Keratinocyte (primary cell): ENCODE measurements around the gene RUNX1. TPM values are rescaled to one million over a fixed set of nuclear protein-coding genes. Genes with fewer than 3 reads are reported as not detected.

Source experiments
- DNase-seq: peaks from one replicate; pipeline ENCODE4 v3.0.0-alpha.2; 2011; ENCODE audit warnings: low read depth, missing footprints, low spot score
- FAIRE-seq: peaks from 2 replicates; lab custom pipeline; 2011; peaks lifted over from hg19 to GRCh38; lab: Jason Lieb, UNC
- H2AFZ ChIP-seq: 2 replicates; pipeline ENCODE4 v1.6.0; 2012; ENCODE audit warnings: low read length, control low read depth, inconsistent platforms; ENCODE audit not compliant: control insufficient read depth
- H3K27ac ChIP-seq: 2 replicates; pipeline ENCODE4 v1.5.1; 2011; ENCODE audit warnings: low read length; ENCODE audit not compliant: control insufficient read depth, insufficient read depth
- H3K27me3 ChIP-seq: 3 replicates; pipeline ENCODE4 v1.6.0; 2011; ENCODE audit warnings: low read length; ENCODE audit not compliant: control insufficient read depth, insufficient read depth; ENCODE audit errors: extremely low read depth
- H3K36me3 ChIP-seq, 2 experiments: 2 replicates in 1 of 2; 3 replicates in 1 of 2; pipeline ENCODE4 v1.5.1; 2011; ENCODE audit warnings: low read length in 2 of 2, mild to moderate bottlenecking in 1 of 2; ENCODE audit not compliant: control insufficient read depth in 2 of 2, insufficient read depth in 2 of 2; ENCODE audit errors: extremely low read depth in 1 of 2
- H3K4me1 ChIP-seq: 3 replicates; pipeline ENCODE4 v1.5.1; 2011; ENCODE audit warnings: low read length; ENCODE audit not compliant: control insufficient read depth, insufficient read depth; ENCODE audit errors: extremely low read depth
- H3K4me2 ChIP-seq: 3 replicates; pipeline ENCODE4 v1.6.0; 2011; ENCODE audit warnings: low read depth, low read length; ENCODE audit not compliant: control insufficient read depth, insufficient read depth; ENCODE audit errors: extremely low read depth
- H3K4me3 ChIP-seq, 3 experiments: fragments of 200-600 bp in 1 of 3; sonication (generic) in 1 of 3; 2 replicates in 2 of 3; 3 replicates in 1 of 3; pipeline ENCODE4 v1.5.1; 2011 to 2016; ENCODE audit warnings: low read length in 3 of 3, mild to moderate bottlenecking in 3 of 3, control low read depth in 2 of 3, inconsistent platforms in 1 of 3, low read depth in 1 of 3, mixed read lengths in 1 of 3, mixed run types in 1 of 3, moderate library complexity in 1 of 3; ENCODE audit not compliant: control insufficient read depth in 2 of 3, insufficient read depth in 2 of 3; ENCODE audit errors: extremely low read depth in 1 of 3
- H3K79me2 ChIP-seq: 2 replicates; pipeline ENCODE4 v1.6.0; 2012; ENCODE audit warnings: low read length; ENCODE audit not compliant: control insufficient read depth, insufficient read depth
- H3K9ac ChIP-seq: 3 replicates; pipeline ENCODE4 v1.6.0; 2011; ENCODE audit warnings: low read length; ENCODE audit not compliant: control insufficient read depth, insufficient read depth; ENCODE audit errors: extremely low read depth
- H3K9me1 ChIP-seq: 3 replicates; pipeline ENCODE4 v1.6.0; 2011; ENCODE audit warnings: low read length; ENCODE audit not compliant: control insufficient read depth, insufficient read depth; ENCODE audit errors: extremely low read depth
- H3K9me3 ChIP-seq: 2 replicates; pipeline ENCODE4 v1.5.1; 2012; ENCODE audit warnings: low read depth, low read length; ENCODE audit not compliant: control insufficient read depth
- H4K20me1 ChIP-seq: 3 replicates; pipeline ENCODE4 v1.6.0; 2011; ENCODE audit warnings: low read length; ENCODE audit not compliant: control insufficient read depth, insufficient read depth; ENCODE audit errors: extremely low read depth
- EZH2 ChIP-seq: IDR thresholded peaks from one replicate; pipeline ENCODE4 v1.6.1; 2012; ENCODE audit warnings: inconsistent platforms, mild to moderate bottlenecking, low read length, moderate library complexity
- dilution Hi-C: fragments of 300-500 bp; cut with MboI; formaldehyde crosslinking; loops from one replicate; pipeline ENCODE4 v1.7.0; 2020; ENCODE audit warnings: low sequenced_read_pairs; ENCODE audit not compliant: extremely low pct_ligation_motif_present
- polyA plus RNA-seq, 5 experiments: library from polyadenylated mRNA; depleted of rRNA in 3 of 5; stranded (reverse) in 3 of 5; stranded (forward) in 1 of 5; unstranded in 1 of 5; fragments of >200 nt; gene quantifications; 1 replicate in 1 of 5; 2 replicates in 3 of 5; 3 replicates in 1 of 5; pipeline versions ENCODE4 v1.2.1 to v1.2.3, GENCODE V29; 2011 to 2012; ENCODE audit warnings: missing spikeins in 2 of 5, low read depth in 1 of 5, low replicate concordance in 1 of 5
- TF ChIP-seq, protein P1 (sequence below), 3 experiments: IDR thresholded peaks in 1 of 3; conservative IDR thresholded peaks in 1 of 3; optimal IDR thresholded peaks in 1 of 3; 2 replicates in 2 of 3; 3 replicates in 1 of 3; pipeline versions ENCODE3 to v1.5.1; 2011; ENCODE audit warnings: low read length in 3 of 3, mild to moderate bottlenecking in 3 of 3, moderate library complexity in 2 of 3, control low read depth in 1 of 3, inconsistent platforms in 1 of 3; ENCODE audit not compliant: insufficient read depth in 2 of 3; ENCODE audit errors: extremely low read depth in 1 of 3

RUNX1 gene
- polyA plus RNA-seq, 1 donor (not counting 4 experiments of a cell fraction or from before 2014, with no cell fraction given), result 44.9 TPM

DNA sequence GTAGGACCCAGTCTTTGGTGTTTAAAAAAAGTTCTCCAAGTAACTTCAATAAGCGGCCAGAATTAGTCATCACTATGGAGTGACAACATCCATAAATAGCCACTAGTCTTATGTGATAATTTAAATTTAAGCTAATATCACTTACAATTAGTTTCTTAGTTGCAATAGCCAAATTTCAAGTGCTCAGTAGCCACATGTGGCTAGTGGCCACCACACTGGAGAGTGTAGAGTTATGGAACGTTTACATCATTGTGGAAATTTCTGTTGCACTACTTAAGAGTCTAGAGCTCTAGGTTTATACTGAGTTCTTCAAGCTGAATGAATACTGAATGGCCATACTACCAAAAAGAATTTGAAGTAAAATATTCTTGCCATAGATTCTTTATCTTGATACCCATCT, 121.1 kb downstream of the RUNX1 start:
- H3K4me3 ChIP-seq, result no peak overlapping the region
- dilution Hi-C loops, result no loop called here
- H3K9ac ChIP-seq, result no peak overlapping the region
- no peaks in the 10 kb centered on the region for H3K79me2 ChIP-seq
- TF ChIP-seq EZH2, result no peak
- TF ChIP-seq, protein P1, sequence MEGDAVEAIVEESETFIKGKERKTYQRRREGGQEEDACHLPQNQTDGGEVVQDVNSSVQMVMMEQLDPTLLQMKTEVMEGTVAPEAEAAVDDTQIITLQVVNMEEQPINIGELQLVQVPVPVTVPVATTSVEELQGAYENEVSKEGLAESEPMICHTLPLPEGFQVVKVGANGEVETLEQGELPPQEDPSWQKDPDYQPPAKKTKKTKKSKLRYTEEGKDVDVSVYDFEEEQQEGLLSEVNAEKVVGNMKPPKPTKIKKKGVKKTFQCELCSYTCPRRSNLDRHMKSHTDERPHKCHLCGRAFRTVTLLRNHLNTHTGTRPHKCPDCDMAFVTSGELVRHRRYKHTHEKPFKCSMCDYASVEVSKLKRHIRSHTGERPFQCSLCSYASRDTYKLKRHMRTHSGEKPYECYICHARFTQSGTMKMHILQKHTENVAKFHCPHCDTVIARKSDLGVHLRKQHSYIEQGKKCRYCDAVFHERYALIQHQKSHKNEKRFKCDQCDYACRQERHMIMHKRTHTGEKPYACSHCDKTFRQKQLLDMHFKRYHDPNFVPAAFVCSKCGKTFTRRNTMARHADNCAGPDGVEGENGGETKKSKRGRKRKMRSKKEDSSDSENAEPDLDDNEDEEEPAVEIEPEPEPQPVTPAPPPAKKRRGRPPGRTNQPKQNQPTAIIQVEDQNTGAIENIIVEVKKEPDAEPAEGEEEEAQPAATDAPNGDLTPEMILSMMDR (optimal IDR thresholded peaks at IDR 0.05 in 1 of 3, IDR thresholded peaks at IDR 0.05 in 1 of 3, conservative IDR thresholded peaks at IDR 0.05 in 1 of 3; ENCODE audit: extremely low read depth in 1 of 3, insufficient read depth in 2 of 3, low read length in 3 of 3), result no peak
- H4K20me1 ChIP-seq, result no peaks in the 10 kb centered on the region
- no peak overlapping the region for H2AFZ ChIP-seq
- no peaks in the 10 kb centered on the region for H3K9me1 ChIP-seq
- no peak overlapping the region for H3K4me2 ChIP-seq
- DNase-seq, result no peak
- H3K4me1 ChIP-seq, result no peaks in the 10 kb centered on the region
- H3K27me3 ChIP-seq, result no peaks in the 10 kb centered on the region
- no peak for FAIRE-seq
- no peak overlapping the region for H3K27ac ChIP-seq
- H3K9me3 ChIP-seq, result no peaks in the 10 kb centered on the region
- H3K36me3 ChIP-seq, result no peaks in the 10 kb centered on the region

GRCh38 chr21:34926803-34927467, 122.2 kb downstream of the RUNX1 start:
- Histone ChIP-seq H3K9ac (no peak overlapping the region), H4K20me1 (no peaks in the 10 kb centered on the region), H3K79me2 (no peaks in the 10 kb centered on the region), H3K4me2 (no peak overlapping the region), H3K27me3 (no peaks in the 10 kb centered on the region), H3K9me1 (no peaks in the 10 kb centered on the region), H3K4me1 (no peaks in the 10 kb centered on the region), H3K4me3 (no peak overlapping the region), H2AFZ (no peak overlapping the region), H3K9me3 (no peaks in the 10 kb centered on the region), H3K36me3 (no peaks in the 10 kb centered on the region), H3K27ac (no peak overlapping the region)
- DNase-seq (no peak), FAIRE-seq (no peak)
- TF ChIP-seq, protein P1 (optimal IDR thresholded peaks at IDR 0.05 in 1 of 3, IDR thresholded peaks at IDR 0.05 in 1 of 3, conservative IDR thresholded peaks at IDR 0.05 in 1 of 3; ENCODE audit: extremely low read depth in 1 of 3, insufficient read depth in 2 of 3, low read length in 3 of 3), result no peak
- no peak for TF ChIP-seq EZH2
- dilution Hi-C loops, result no loop called here
